NK-92 treated with Interleukin-12 subunit alpha and Interleukin-12 subunit beta, amount 100 ng/mL, for 24 hours (cell line): Measurements from ENCODE around the gene PLPP7.

Experiments used
- DNase-seq: peaks from one replicate; lab custom pipeline; 2025; lab: John Stamatoyannopoulos, UW

PLPP7 gene

GRCh38 chr9:131303381-131304321, 14.1 kb downstream of the PLPP7 start:
- DNase-seq, result no peak

- no peak for DNase-seq
Measured at GRCh38 chr9:131304676-131305355, 15.3 kb downstream of the PLPP7 start.

DNA sequence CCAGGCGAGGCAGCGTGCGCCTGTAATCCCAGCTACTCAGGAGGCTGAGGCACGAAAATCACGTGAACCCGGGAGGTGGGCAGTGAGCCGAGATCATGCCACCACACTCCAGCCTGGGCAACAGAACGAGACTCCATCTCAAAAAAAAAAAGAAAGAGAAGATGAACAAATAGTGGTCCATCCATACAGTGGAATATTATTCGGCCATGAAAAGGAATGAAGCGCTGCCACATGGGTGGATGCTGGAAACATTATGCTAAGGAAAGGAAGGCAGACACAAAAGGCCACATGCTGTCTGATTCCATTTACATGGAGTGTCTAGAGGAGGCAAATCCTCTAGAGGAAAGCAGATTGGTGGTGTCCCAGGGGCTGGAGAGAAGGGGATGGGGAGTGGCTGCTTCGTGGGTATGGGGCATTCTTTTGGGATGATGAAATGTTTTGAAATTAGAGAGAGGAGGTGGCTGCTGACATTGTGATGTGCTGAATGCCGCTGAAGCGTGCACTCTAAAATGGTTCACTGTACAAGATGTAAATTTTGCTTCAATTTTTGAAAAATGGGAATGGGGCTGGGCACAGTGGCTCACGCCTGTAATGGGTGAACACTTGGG, 17.0 kb downstream of the PLPP7 start:
- DNase-seq, result no peak

- DNase-seq, result no peak
Measured at GRCh38 chr9:131307974-131308373, 18.5 kb downstream of the PLPP7 start.

DNA sequence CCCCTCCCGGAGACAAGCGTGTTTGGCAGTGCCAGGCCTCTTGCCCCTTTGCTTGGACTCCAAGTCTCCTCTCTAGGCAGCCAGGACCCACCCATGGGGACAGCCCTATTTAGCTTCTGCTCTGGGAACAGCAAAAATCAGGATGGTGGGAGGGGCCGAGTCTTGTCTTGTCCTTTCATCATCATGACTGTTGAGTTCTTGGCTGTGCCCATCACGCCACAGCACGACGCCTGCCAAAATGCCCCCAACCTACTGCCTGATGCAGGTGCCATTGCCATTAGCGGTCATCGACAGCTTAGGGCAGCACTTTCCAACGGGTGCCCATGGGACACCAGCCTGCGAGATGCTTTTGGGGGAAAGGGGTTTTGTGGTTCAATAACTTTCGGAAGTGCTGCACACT, 18.9 kb downstream of the PLPP7 start:
- no peak for DNase-seq

GRCh38 chr9:131308906-131309529, 19.5 kb downstream of the PLPP7 start:
- no peak for DNase-seq

- DNase-seq, result no peak
Measured at GRCh38 chr9:131309530-131310276, 20.2 kb downstream of the PLPP7 start.

GRCh38 chr9:131310833-131311554, 21.5 kb downstream of the PLPP7 start:
- DNase-seq, result no peak

DNA sequence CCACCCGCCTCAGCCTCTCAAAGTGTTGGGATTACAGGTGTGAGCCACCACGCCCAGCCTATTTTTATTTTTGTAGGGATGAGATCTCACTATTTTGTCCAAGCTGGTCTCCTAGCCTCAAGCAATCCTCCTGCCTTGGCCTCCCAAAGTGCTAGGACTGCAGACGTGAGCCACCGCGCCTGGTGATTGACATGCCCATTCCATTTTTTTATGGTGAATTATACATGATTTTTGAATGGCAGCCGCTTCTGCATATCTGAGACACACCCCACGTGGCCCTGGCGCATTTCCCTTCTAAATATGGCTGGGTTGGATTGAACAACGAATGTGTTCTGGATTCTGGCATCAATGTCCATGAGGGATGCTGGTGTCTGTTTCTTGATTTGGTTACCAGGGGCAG, 22.7 kb downstream of the PLPP7 start:
- DNase-seq, result no peak

DNA sequence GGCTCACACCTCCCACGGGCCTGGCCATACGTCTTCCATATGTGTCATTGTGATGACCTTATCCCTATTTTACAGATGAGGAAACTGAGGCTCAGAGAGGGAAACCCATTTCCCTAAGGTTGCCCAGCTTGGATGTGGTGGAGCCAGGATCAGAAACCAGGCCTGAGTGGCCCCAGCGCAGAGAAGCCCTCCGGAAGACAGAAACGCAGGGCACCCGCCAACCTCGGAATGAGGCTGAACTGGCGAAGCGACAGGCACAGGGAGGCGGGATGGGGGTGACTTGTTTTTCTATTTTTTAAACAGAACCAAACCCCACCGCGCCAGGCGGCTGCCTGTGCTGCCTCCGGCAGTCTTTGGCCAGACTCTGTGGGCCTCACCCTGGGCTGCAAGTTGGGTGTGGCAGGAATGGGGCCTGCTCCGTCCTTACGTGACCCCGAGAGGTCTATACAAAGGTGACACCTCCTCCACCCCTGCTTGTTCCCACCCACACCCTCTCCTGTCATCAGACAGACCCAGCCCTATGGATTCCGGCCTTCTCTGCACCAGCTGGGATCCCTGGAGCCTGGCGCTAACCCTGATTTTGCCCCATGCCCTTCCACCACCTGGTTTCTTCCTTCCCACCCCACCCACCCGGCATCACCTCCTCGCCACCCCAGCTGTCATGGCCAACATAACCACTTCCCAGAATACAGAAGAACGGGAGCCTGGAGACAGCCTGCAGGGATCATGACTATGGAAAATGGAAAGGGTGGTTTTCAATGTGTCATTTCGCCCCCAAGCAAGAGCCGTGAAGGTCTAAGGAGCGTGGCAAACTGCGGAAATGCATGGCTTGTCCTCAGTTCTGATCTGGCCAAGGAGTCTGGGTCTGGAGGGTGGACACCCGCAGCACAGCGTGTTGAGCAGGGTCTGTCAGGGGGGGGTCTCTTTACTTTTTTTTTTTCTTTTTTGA, 23.6 kb downstream of the PLPP7 start:
- no peak for DNase-seq

DNA sequence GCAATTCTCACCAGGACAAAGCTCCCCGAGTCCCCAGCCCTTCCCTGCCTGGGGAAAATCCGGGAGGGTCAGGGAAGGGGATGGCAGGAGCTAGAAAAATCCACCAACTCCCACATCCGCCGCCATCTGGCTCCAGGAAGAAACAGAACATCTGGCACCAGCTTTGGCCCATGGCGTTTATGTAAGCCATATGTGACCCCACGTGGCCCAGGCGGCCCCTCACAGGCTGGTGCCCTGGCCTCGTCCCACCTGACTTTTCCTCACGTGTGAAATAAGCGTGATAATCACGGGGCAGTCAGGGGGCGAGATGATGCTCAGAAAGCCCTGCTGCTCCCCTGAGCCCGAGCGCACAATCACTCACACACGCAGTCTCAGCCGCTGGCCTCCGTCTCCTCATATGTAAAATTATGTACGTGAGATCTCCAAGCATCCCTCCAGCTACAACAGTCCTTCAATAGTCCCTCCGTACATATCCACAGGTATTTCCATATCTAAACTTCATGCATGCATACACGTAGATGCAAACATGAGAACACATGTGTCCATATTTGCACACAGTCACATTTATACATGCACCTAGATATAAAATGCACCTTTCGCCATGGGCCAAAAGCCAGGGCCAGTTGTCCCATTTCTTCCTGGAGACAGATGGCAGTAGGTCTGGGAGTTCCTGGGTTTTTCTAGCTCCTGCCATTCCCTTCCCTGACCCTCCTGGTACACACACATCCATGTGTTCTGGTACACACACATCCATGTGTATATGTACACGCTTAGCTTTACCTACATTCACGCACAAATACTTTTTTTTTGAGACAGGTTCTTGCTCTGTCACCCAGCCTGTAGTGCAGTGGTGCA, 28.9 kb downstream of the PLPP7 start:
- DNase-seq, result no peak

DNA sequence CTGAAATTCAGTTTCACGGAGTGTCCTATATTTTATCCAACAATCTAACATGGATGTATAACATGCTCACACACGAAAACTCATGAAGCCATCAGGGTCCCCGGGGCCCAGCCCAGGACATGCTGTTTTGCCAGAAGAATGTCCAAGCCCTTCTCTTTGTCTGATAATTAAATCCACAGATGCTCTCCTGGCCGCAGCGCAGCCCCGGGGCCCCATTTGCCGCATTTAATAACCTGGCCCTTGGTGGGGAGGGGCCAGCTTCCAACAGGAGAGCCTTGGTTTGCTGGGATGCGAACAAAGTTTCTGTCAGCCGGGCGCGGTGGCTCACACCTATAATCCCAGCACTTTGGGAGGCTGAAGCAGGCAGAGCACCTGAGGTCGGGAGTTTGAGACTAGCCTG, 30.0 kb downstream of the PLPP7 start:
- DNase-seq, result no peak

- DNase-seq, result no peak
Measured at GRCh38 chr9:131320031-131320685, 30.6 kb downstream of the PLPP7 start.

GRCh38 chr9:131323629-131324028, 34.1 kb downstream of the PLPP7 start:
- no peak for DNase-seq

DNA sequence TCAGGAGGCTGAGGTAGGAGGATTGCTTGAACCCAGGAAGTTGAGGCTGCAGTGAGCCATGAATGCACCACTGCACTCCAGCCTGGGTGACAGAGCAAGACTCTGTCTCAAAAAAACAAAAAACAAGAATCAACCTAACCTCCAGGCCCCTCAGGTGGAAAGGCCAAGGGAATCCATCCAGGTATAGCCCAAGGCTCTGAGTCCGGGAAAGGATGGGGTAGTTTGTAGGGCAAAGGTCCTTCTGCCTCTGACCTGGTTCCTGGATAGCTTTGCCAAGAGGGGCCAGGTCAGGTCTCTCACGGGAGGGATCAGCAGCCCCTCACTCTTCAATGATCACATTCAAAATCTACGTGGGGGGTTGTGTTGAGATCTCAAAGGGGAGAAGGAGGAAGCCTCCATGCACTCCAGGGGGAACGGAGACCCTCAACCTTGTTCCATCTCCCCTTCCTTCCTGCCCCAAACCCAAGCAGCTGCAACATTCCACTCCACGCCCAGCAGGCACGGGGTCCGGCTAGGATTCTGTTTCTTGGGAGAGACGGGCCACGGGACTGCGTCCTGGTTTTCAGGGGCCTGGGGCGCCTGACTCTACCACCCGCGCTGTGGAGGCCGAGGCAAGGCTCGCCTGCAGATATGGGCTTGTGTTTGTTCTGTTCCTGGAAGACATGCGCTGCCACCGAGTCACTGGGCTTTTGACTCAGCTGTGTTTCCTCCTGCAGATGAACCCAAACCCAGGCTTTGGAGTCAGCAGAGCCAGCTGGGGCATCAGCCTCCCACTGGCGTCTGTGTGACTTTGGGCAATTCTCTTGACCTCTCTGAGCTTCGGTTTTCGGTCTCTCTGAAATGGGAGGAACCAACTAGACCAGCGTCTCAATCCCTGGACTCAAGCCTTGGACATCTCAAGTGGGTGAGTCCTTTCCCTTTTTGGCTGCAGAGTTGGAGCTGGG, 35.5 kb downstream of the PLPP7 start:
- no peak for DNase-seq

DNA sequence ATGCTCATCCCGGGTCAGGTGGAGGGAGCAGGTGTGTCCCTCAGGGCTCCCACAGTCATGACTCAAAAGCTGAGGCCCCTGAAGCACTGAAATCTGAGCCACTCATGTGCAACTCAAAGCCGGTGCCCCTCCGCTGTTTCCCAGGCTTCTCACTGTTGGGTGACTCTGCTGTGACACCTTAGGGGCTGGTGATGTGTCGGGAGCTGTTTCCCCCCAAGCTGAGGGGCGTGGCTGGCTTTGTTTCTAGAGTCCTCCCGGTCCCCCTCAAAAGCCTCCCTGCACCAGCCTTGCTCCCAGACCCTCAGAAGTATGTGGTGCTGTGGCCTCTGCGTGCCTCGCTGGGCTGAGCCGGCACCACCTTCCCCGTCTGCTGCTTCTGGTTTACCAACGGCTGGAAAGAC, 39.7 kb downstream of the PLPP7 start:
- no peak for DNase-seq
